UCSD-AML1 (cell line): ENCODE data around the gene ASB15.
A peak's percentile ranks its signal among the peaks of the same experiment; 100 is the strongest.
"Not testable (repeated sequence)": the region's sequence is repeated elsewhere in the genome, so short reads cannot be mapped to it uniquely, and the experiment has no call there.

ENCODE experiments used
- DNase-seq: peaks from one replicate; lab custom pipeline; 2025; ENCODE audit not compliant: unreplicated experiment; lab: John Stamatoyannopoulos, UW

The ASB15 gene

GRCh38 chr7:123601530-123601929 lies at the start of gene ASB15:
Gene ASB15 (plus strand): TSS chr7:123601821. CDS start chr7:123614503, 12,682 bp downstream.
- no peak for DNase-seq

- DNase-seq = not testable (repeated sequence)
Measured at GRCh38 chr7:123552134-123552533, 49.5 kb upstream of the ASB15 start.

GRCh38 chr7:123552641-123553040 lies 49.0 kb upstream of the ASB15 start:
- DNase-seq = no peak

GRCh38 chr7:123553159-123553558 lies 48.5 kb upstream of the ASB15 start:
- DNase-seq = no peak

- DNase-seq = no peak
Measured at GRCh38 chr7:123555484-123555883, 46.1 kb upstream of the ASB15 start.

GRCh38 chr7:123557016-123557397 lies 44.6 kb upstream of the ASB15 start:
- DNase-seq = no peak

- peak; percentile 84 for DNase-seq
Measured at GRCh38 chr7:123557398-123558288, 44.0 kb upstream of the ASB15 start, which contains the start of gene NDUFA5. Gene NDUFA5 (minus strand): TSS chr7:123557818. CDS start chr7:123557795, 23 bp downstream.

GRCh38 chr7:123558289-123558874 lies 43.2 kb upstream of the ASB15 start:
- DNase-seq = no peak

GRCh38 chr7:123562121-123562520 lies 39.5 kb upstream of the ASB15 start:
- DNase-seq = no peak

- no peak for DNase-seq
Measured at GRCh38 chr7:123569352-123570010, 32.1 kb upstream of the ASB15 start.

- DNase-seq = no peak
Measured at GRCh38 chr7:123570390-123571182, 31.0 kb upstream of the ASB15 start.

GRCh38 chr7:123571187-123571586 lies 30.4 kb upstream of the ASB15 start:
- no peak for DNase-seq

GRCh38 chr7:123571684-123572083 lies 29.9 kb upstream of the ASB15 start:
- no peak for DNase-seq

- DNase-seq = no peak
Measured at GRCh38 chr7:123573341-123573740, 28.3 kb upstream of the ASB15 start.

GRCh38 chr7:123573896-123574467 lies 27.6 kb upstream of the ASB15 start:
- no peak for DNase-seq

- DNase-seq = no peak
Measured at GRCh38 chr7:123579416-123579815, 22.2 kb upstream of the ASB15 start.

- DNase-seq = no peak
Measured at GRCh38 chr7:123580406-123581161, 21.0 kb upstream of the ASB15 start.

GRCh38 chr7:123581162-123581459 lies 20.5 kb upstream of the ASB15 start:
- DNase-seq = no peak

- no peak for DNase-seq
Measured at GRCh38 chr7:123583821-123584220, 17.8 kb upstream of the ASB15 start.

- DNase-seq = no peak
Measured at GRCh38 chr7:123588376-123588775, 13.2 kb upstream of the ASB15 start.
